ENCODE measurements around the gene DPH6. TPM values are rescaled to one million over a fixed set of nuclear protein-coding genes. Genes with fewer than 3 reads are reported as not detected.

The DPH6 gene
- total and polyA plus RNA-seq, 4 donors: 3.4 to 14.3 (median 10.4) TPM

DNA sequence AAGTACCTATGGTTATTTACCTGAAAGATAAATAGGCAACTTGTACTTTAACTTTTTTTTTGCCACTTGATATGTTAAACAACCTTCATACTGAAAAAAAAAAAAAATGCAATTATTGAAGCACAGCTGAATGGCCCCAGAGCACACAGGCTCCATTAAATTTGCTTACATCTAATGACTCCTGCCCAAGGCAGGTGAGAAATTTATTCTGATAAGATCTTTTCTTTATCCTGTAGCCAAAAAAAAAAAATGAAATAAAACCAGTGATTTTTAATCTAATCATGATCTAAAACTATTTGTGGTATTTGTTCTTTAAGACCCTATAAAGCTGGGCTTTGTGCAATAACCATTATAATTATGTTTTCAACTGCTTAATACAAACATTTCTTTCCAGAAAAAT, 115.7 kb downstream of the DPH6 start:
- DNase-seq (ENCODE audit: low spot score): no peak
- Histone ChIP-seq H3K9ac (ENCODE audit: low read depth in 1 of 2, low read length in 2 of 2) (no peak overlapping the region), H3K36me3 (ENCODE audit: control insufficient read depth in 4 of 4, insufficient read depth in 3 of 4, low read depth in 1 of 4, low read length in 3 of 4) (no peaks in the 10 kb centered on the region), H3K27ac (ENCODE audit: low read depth in 1 of 2, low read length in 2 of 2) (no peak overlapping the region), H3K9me3 (ENCODE audit: control insufficient read depth in 4 of 4, low read length in 3 of 4) (peaks cover 0 to 3% (median 0%) of the 10 kb centered on the region in 4 donors), H3K4me3 (ENCODE audit: low read depth in 1 of 3, low read length in 3 of 3) (no peak overlapping the region), H3K27me3 (ENCODE audit: control insufficient read depth in 4 of 4, insufficient read depth in 4 of 4, low read length in 3 of 4) (no peaks in the 10 kb centered on the region), H3K4me1 (ENCODE audit: control insufficient read depth in 4 of 4, insufficient read depth in 4 of 4, low read length in 3 of 4) (no peaks in the 10 kb centered on the region)
- TF ChIP-seq EGR1 (IDR thresholded peaks at IDR 0.05; ENCODE audit: low read depth in 2 of 2): no peak
- TF ChIP-seq HNF4G (IDR thresholded peaks at IDR 0.05): no peak
- TF ChIP-seq YY1 (IDR thresholded peaks at IDR 0.05): no peak
- TF ChIP-seq, protein P1, sequence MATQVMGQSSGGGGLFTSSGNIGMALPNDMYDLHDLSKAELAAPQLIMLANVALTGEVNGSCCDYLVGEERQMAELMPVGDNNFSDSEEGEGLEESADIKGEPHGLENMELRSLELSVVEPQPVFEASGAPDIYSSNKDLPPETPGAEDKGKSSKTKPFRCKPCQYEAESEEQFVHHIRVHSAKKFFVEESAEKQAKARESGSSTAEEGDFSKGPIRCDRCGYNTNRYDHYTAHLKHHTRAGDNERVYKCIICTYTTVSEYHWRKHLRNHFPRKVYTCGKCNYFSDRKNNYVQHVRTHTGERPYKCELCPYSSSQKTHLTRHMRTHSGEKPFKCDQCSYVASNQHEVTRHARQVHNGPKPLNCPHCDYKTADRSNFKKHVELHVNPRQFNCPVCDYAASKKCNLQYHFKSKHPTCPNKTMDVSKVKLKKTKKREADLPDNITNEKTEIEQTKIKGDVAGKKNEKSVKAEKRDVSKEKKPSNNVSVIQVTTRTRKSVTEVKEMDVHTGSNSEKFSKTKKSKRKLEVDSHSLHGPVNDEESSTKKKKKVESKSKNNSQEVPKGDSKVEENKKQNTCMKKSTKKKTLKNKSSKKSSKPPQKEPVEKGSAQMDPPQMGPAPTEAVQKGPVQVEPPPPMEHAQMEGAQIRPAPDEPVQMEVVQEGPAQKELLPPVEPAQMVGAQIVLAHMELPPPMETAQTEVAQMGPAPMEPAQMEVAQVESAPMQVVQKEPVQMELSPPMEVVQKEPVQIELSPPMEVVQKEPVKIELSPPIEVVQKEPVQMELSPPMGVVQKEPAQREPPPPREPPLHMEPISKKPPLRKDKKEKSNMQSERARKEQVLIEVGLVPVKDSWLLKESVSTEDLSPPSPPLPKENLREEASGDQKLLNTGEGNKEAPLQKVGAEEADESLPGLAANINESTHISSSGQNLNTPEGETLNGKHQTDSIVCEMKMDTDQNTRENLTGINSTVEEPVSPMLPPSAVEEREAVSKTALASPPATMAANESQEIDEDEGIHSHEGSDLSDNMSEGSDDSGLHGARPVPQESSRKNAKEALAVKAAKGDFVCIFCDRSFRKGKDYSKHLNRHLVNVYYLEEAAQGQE (IDR thresholded peaks at IDR 0.05): no peak
- TF ChIP-seq, protein P2, sequence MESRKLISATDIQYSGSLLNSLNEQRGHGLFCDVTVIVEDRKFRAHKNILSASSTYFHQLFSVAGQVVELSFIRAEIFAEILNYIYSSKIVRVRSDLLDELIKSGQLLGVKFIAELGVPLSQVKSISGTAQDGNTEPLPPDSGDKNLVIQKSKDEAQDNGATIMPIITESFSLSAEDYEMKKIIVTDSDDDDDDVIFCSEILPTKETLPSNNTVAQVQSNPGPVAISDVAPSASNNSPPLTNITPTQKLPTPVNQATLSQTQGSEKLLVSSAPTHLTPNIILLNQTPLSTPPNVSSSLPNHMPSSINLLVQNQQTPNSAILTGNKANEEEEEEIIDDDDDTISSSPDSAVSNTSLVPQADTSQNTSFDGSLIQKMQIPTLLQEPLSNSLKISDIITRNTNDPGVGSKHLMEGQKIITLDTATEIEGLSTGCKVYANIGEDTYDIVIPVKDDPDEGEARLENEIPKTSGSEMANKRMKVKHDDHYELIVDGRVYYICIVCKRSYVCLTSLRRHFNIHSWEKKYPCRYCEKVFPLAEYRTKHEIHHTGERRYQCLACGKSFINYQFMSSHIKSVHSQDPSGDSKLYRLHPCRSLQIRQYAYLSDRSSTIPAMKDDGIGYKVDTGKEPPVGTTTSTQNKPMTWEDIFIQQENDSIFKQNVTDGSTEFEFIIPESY (IDR thresholded peaks at IDR 0.05): no peak
- no peak for TF ChIP-seq MAX (IDR thresholded peaks at IDR 0.05)
- TF ChIP-seq ATF3 (IDR thresholded peaks at IDR 0.05): no peak
- TF ChIP-seq TAF1 (conservative IDR thresholded peaks at IDR 0.05): no peak

DNA sequence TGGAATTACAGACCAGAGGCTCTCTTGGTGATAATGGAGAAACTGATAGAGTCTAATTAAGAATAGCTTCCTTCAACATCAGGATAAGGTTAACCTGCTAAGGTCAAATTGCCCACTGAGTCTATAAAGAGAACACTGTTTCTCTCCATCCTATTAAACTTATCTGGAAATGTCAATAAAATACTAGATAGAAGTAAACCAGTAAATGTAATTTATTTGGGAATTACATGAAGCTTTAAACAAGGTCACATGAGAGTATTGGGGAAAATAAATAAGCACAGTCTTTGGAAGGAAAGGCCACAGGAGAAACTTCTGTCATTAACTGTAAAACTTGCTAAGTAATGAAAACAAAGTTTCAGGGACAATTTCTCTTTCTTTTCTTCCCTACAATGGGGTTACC, 118.5 kb downstream of the DPH6 start:
- Histone ChIP-seq H3K4me3 (ENCODE audit: low read depth in 1 of 3, low read length in 3 of 3) (no peak overlapping the region), H3K9me3 (ENCODE audit: control insufficient read depth in 4 of 4, low read length in 3 of 4) (no peaks in the 10 kb centered on the region), H3K4me1 (ENCODE audit: control insufficient read depth in 4 of 4, insufficient read depth in 4 of 4, low read length in 3 of 4) (no peaks in the 10 kb centered on the region), H3K36me3 (ENCODE audit: control insufficient read depth in 4 of 4, insufficient read depth in 3 of 4, low read depth in 1 of 4, low read length in 3 of 4) (no peaks in the 10 kb centered on the region), H3K9ac (ENCODE audit: low read depth in 1 of 2, low read length in 2 of 2) (no peak overlapping the region), H3K27ac (ENCODE audit: low read depth in 1 of 2, low read length in 2 of 2) (no peak overlapping the region), H3K27me3 (ENCODE audit: control insufficient read depth in 4 of 4, insufficient read depth in 4 of 4, low read length in 3 of 4) (no peaks in the 10 kb centered on the region)
- TF ChIP-seq SP1 (IDR thresholded peaks at IDR 0.05) (no peak), FOXA1 (IDR thresholded peaks at IDR 0.05) (no peak), JUND (IDR thresholded peaks at IDR 0.05) (no peak), FOXA2 (IDR thresholded peaks at IDR 0.05) (no peak), CTCF (IDR thresholded peaks at IDR 0.05; ENCODE audit: low read depth, low read length, missing input control) (no peak), HNF4G (IDR thresholded peaks at IDR 0.05) (no peak), EGR1 (IDR thresholded peaks at IDR 0.05; ENCODE audit: low read depth in 2 of 2) (no peak), RAD21 (IDR thresholded peaks at IDR 0.05) (no peak), MAX (IDR thresholded peaks at IDR 0.05) (no peak), HNF4A (conservative IDR thresholded peaks at IDR 0.05) (no peak)
- TF ChIP-seq, protein P1 (IDR thresholded peaks at IDR 0.05): no peak
- TF ChIP-seq, protein P2 (IDR thresholded peaks at IDR 0.05): no peak
- no peak for DNase-seq (ENCODE audit: low spot score)
